Loucy (cell line): Measurements from ENCODE around the gene ARMC8.

Experiments used
- H2AFZ ChIP-seq: fragments of 200-600 bp; sonication (generic); 2 replicates; pipeline ENCODE4 v1.6.0; 2016; ENCODE audit warnings: antibody characterized with exemption, mild to moderate bottlenecking, low read length, moderate library complexity
- H3F3A ChIP-seq: fragments of 200-600 bp; 2 replicates; pipeline ENCODE4 v1.6.0; 2016; ENCODE audit warnings: antibody characterized with exemption, low read depth, mild to moderate bottlenecking
- H3K27me3 ChIP-seq: fragments of 200-600 bp; sonication (generic); 2 replicates; pipeline ENCODE4 v1.6.1; 2014; ENCODE audit warnings: low read length, mild to moderate bottlenecking; ENCODE audit not compliant: insufficient read depth, poor library complexity, severe bottlenecking
- H3K36me3 ChIP-seq: fragments of 200-600 bp; sonication (generic); 2 replicates; pipeline ENCODE4 v1.6.1; 2016; ENCODE audit warnings: low read length; ENCODE audit not compliant: insufficient read depth
- H3K4me1 ChIP-seq: fragments of 200-600 bp; sonication (generic); 2 replicates; pipeline ENCODE4 v1.5.1; 2014; ENCODE audit warnings: low read length, mild to moderate bottlenecking; ENCODE audit not compliant: insufficient read depth, poor library complexity, severe bottlenecking
- H3K4me2 ChIP-seq: fragments of 200-600 bp; sonication (generic); 2 replicates; pipeline ENCODE4 v1.6.0; 2014; ENCODE audit warnings: antibody characterized with exemption, low read length, low read depth, mild to moderate bottlenecking; ENCODE audit not compliant: poor library complexity, severe bottlenecking
- H3K4me3 ChIP-seq: fragments of 200-600 bp; sonication (generic); 2 replicates; pipeline ENCODE4 v1.5.1; 2014; ENCODE audit warnings: low read length, mild to moderate bottlenecking, mixed read lengths; ENCODE audit not compliant: poor library complexity, severe bottlenecking
- H3K79me2 ChIP-seq: fragments of 200-600 bp; sonication (generic); 2 replicates; pipeline ENCODE4 v1.6.1; 2014; ENCODE audit warnings: low read length; ENCODE audit not compliant: insufficient read depth
- H3K9ac ChIP-seq: fragments of 200-600 bp; sonication (generic); 2 replicates; pipeline ENCODE4 v1.6.0; 2014; ENCODE audit warnings: mild to moderate bottlenecking, low read depth, low read length, moderate library complexity; ENCODE audit not compliant: poor library complexity, severe bottlenecking
- H3K9me2 ChIP-seq: fragments of 200-600 bp; sonication (generic); replicated peaks from 2 replicates; pipeline ENCODE4 v1.6.1; 2016; ENCODE audit warnings: low read depth, low read length, mixed read lengths
- H3K9me3 ChIP-seq: fragments of 200-600 bp; sonication (generic); 2 replicates; pipeline ENCODE4 v1.6.1; 2014; ENCODE audit warnings: mild to moderate bottlenecking, antibody characterized with exemption, low read length, low read depth; ENCODE audit not compliant: insufficient read depth
- H4K20me1 ChIP-seq: fragments of 200-600 bp; sonication (generic); 2 replicates; pipeline ENCODE4 v1.6.0; 2014; ENCODE audit warnings: antibody characterized with exemption, low read length, mild to moderate bottlenecking; ENCODE audit not compliant: insufficient read depth, poor library complexity, severe bottlenecking
- CTCF ChIP-seq: fragments of 200-600 bp; sonication (generic); conservative IDR thresholded peaks from 2 replicates; pipeline ENCODE4 v1.5.1; 2014; ENCODE audit warnings: mild to moderate bottlenecking, antibody characterized with exemption, low read length
- EZH2phosphoT487 ChIP-seq: fragments of 200-600 bp; IDR thresholded peaks from 2 replicates; pipeline ENCODE4 v1.6.1; 2018; ENCODE audit warnings: antibody characterized with exemption, mild to moderate bottlenecking, moderate library complexity, borderline replicate concordance

Gene ARMC8

DNA sequence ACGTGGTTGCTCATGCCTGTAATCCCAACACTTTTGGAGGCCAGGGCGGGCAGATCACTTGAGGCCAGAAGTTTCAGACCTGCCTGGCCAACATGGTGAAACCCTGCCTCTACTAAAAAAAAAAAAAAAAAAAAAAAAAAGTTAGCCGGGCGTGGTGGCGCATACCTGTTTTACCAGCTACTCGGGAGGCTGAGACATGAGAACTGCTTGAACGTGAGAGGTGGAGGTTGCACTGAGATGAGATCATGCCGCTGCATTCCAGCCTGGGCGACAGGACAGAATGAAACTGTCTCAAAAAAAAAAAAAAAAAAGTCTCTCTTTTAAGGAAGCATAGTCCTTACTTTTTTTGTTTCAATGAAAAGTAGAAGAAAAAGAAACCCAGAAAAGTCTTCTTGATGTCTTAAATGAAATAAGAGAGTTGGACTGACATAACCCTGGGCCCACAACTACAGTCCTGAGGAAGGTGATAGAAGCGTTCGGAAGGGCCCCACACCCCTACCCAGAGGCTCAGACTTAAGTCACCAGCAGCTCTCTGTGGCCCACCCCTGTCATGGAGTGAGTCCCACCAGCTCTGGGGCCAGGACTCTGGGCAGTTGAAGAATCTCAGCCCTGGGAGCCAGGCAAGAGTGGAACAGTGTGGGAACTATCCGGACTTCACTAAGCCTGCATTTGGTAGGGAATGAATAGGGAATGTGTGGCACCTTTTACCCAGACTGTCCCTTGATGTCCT is 139.9 kb downstream of the ARMC8 start:
- Histone ChIP-seq H3F3A (no peaks in the 10 kb centered on the region), H3K36me3 (no peaks in the 10 kb centered on the region), H4K20me1 (no peaks in the 10 kb centered on the region), H3K4me1 (peaks cover 53% of the 10 kb centered on the region), H3K4me3 (no peak overlapping the region), H3K9me3 (no peaks in the 10 kb centered on the region), H3K27me3 (no peaks in the 10 kb centered on the region), H3K9ac (no peak overlapping the region), H3K79me2 (no peaks in the 10 kb centered on the region), H2AFZ (no peak overlapping the region), H3K4me2 (peak overlapping the region; percentile 45), H3K9me2 (no peaks in the 10 kb centered on the region)
- TF ChIP-seq EZH2phosphoT487 (no peak), CTCF (no peak)

GRCh38 chr3:138327831-138328230 is 140.7 kb downstream of the ARMC8 start:
- H3K9ac ChIP-seq, result no peak overlapping the region
- no peaks in the 10 kb centered on the region for H3K27me3 ChIP-seq
- H3K36me3 ChIP-seq, result no peaks in the 10 kb centered on the region
- H3K9me2 ChIP-seq, result no peaks in the 10 kb centered on the region
- no peak overlapping the region for H2AFZ ChIP-seq
- TF ChIP-seq EZH2phosphoT487 (no peak), CTCF (no peak)
- H3F3A ChIP-seq, result no peaks in the 10 kb centered on the region
- H3K79me2 ChIP-seq, result no peaks in the 10 kb centered on the region
- peak overlapping the region; percentile 43 for H3K4me3 ChIP-seq
- H3K4me2 ChIP-seq, result peak overlapping the region; percentile 45
- no peaks in the 10 kb centered on the region for H3K9me3 ChIP-seq
- peaks cover 45% of the 10 kb centered on the region for H3K4me1 ChIP-seq
- H4K20me1 ChIP-seq, result no peaks in the 10 kb centered on the region

- H3K4me1 ChIP-seq, result peaks cover 43% of the 10 kb centered on the region
- no peaks in the 10 kb centered on the region for H3K9me3 ChIP-seq
- peak overlapping the region; percentile 96 for H2AFZ ChIP-seq
- H3K79me2 ChIP-seq, result no peaks in the 10 kb centered on the region
- peak overlapping the region; percentile 86 for H3K4me3 ChIP-seq
- no peaks in the 10 kb centered on the region for H3K36me3 ChIP-seq
- no peaks in the 10 kb centered on the region for H3K9me2 ChIP-seq
- H3F3A ChIP-seq, result no peaks in the 10 kb centered on the region
- H4K20me1 ChIP-seq, result no peaks in the 10 kb centered on the region
- TF ChIP-seq CTCF (peak; percentile 58), EZH2phosphoT487 (no peak)
- no peaks in the 10 kb centered on the region for H3K27me3 ChIP-seq
- H3K9ac ChIP-seq, result peak overlapping the region; percentile 84
- peak overlapping the region; percentile 88 for H3K4me2 ChIP-seq
Observed at GRCh38 chr3:138328341-138328740, 141.2 kb downstream of the ARMC8 start.
